Trophoblast cell (in vitro differentiated cells and primary cell): ENCODE results near the gene KCNS1.

ENCODE experiments used
- DNase-seq, 2 donors: peaks; one replicate each; pipeline ENCODE4 v3.0.0-alpha.2; 2016
- H2AFZ ChIP-seq: 2 replicates; pipeline ENCODE4 v1.6.1; 2013; ENCODE audit warnings: low read length, moderate library complexity, mild to moderate bottlenecking; ENCODE audit not compliant: insufficient read depth, poor library complexity
- H2AK5ac ChIP-seq: 2 replicates; pipeline ENCODE4 v1.6.1; 2013; ENCODE audit warnings: mild to moderate bottlenecking, low read length
- H2BK120ac ChIP-seq: 2 replicates; pipeline ENCODE4 v1.6.1; 2013; ENCODE audit warnings: low read length, mild to moderate bottlenecking, moderate library complexity; ENCODE audit not compliant: insufficient read depth, poor library complexity
- H2BK12ac ChIP-seq: 2 replicates; pipeline ENCODE4 v1.6.1; 2013; ENCODE audit warnings: mild to moderate bottlenecking, low read length, moderate library complexity
- H2BK5ac ChIP-seq: 2 replicates; pipeline ENCODE4 v1.6.1; 2013; ENCODE audit warnings: low read length, low read depth, moderate library complexity, mild to moderate bottlenecking; ENCODE audit not compliant: poor library complexity
- H3K14ac ChIP-seq: 2 replicates; pipeline ENCODE4 v1.6.1; 2013; ENCODE audit warnings: mild to moderate bottlenecking, low read length
- H3K18ac ChIP-seq: 2 replicates; pipeline ENCODE4 v1.6.1; 2013; ENCODE audit warnings: mild to moderate bottlenecking, low read length
- H3K23ac ChIP-seq: 2 replicates; pipeline ENCODE4 v1.6.1; 2013; ENCODE audit warnings: low read length
- H3K27ac ChIP-seq: 2 replicates; pipeline ENCODE4 v1.5.1; 2013; ENCODE audit warnings: low read depth, mild to moderate bottlenecking, inconsistent platforms, low read length, moderate library complexity
- H3K27me3 ChIP-seq: 2 replicates; pipeline ENCODE4 v1.6.1; 2013; ENCODE audit warnings: inconsistent platforms, mild to moderate bottlenecking, low read length, moderate library complexity; ENCODE audit not compliant: insufficient read depth
- H3K36me3 ChIP-seq, 2 experiments: 1 replicate in 1 of 2; 2 replicates in 1 of 2; pipeline ENCODE4 v1.6.1; 2013; ENCODE audit warnings: low read length in 2 of 2, mild to moderate bottlenecking in 2 of 2, moderate library complexity in 1 of 2; ENCODE audit not compliant: insufficient read depth in 2 of 2, control insufficient read depth in 1 of 2
- H3K4ac ChIP-seq: 2 replicates; pipeline ENCODE4 v1.6.1; 2013; ENCODE audit warnings: low read depth, mild to moderate bottlenecking, low read length, moderate library complexity
- H3K4me1 ChIP-seq, 2 experiments: 1 replicate in 1 of 2; 2 replicates in 1 of 2; pipeline ENCODE4 v1.6.1; 2013; ENCODE audit warnings: low read length in 2 of 2, mild to moderate bottlenecking in 2 of 2, moderate library complexity in 1 of 2; ENCODE audit not compliant: insufficient read depth in 2 of 2, control insufficient read depth in 1 of 2
- H3K4me2 ChIP-seq: 2 replicates; pipeline ENCODE4 v1.6.1; 2013; ENCODE audit warnings: inconsistent platforms, mild to moderate bottlenecking, low read length, moderate library complexity
- H3K4me3 ChIP-seq: 2 replicates; pipeline ENCODE4 v1.5.1; 2013; ENCODE audit warnings: mild to moderate bottlenecking, low read depth, low read length, inconsistent platforms
- H3K79me1 ChIP-seq: one replicate; pipeline ENCODE4 v1.6.1; 2013; ENCODE audit warnings: low read length
- H3K79me2 ChIP-seq: 2 replicates; pipeline ENCODE4 v1.6.1; 2013; ENCODE audit warnings: low read length, mild to moderate bottlenecking; ENCODE audit not compliant: control insufficient read depth, insufficient read depth, poor library complexity
- H3K9ac ChIP-seq: 2 replicates; pipeline ENCODE4 v1.6.1; 2013; ENCODE audit warnings: mild to moderate bottlenecking, low read length
- H3K9me3 ChIP-seq: 2 replicates; pipeline ENCODE4 v1.6.1; 2013; ENCODE audit warnings: low read depth, mild to moderate bottlenecking, control low read depth, inconsistent platforms, low read length; ENCODE audit not compliant: insufficient read depth
- H4K12ac ChIP-seq: 2 replicates; pipeline ENCODE4 v1.6.1; 2013; ENCODE audit warnings: low read depth, mild to moderate bottlenecking, low read length, moderate library complexity
- H4K8ac ChIP-seq: 2 replicates; pipeline ENCODE4 v1.6.1; 2013; ENCODE audit warnings: low read depth, mild to moderate bottlenecking, low read length, moderate library complexity
- H4K91ac ChIP-seq: one replicate; pipeline ENCODE4 v1.6.1; 2013; ENCODE audit warnings: low read depth, mild to moderate bottlenecking, low read length, moderate library complexity
- WGBS: extraction: QIAGEN DNeasy Blood & Tissue Kit; methylation state at CpG from one replicate; pipeline ENCODE4 v1.1.7; 2013; ENCODE audit warnings: missing lambda C conversion rate; ENCODE audit not compliant: insufficient read length, insufficient coverage; ENCODE audit errors: extremely low coverage; 5-methylcytosine and 5-hydroxymethylcytosine counted together

KCNS1 gene

GRCh38 chr20:45138561-45139300, 37.8 kb upstream of the KCNS1 start:
- Histone ChIP-seq H4K8ac (no peak overlapping the region), H4K91ac (no peak overlapping the region), H4K12ac (no peak overlapping the region), H3K4me1 (no peaks in the 10 kb centered on the region), H3K4me2 (no peak overlapping the region), H3K9me3 (peaks cover 2% of the 10 kb centered on the region), H3K18ac (no peak overlapping the region), H3K14ac (no peak overlapping the region), H3K27me3 (no peaks in the 10 kb centered on the region), H2BK5ac (no peak overlapping the region), H3K4ac (no peak overlapping the region), H3K27ac (no peak overlapping the region), H3K23ac (no peak overlapping the region), H3K36me3 (no peaks in the 10 kb centered on the region), H2BK120ac (no peak overlapping the region), H3K4me3 (no peak overlapping the region), H3K79me1 (no peaks in the 10 kb centered on the region), H2AFZ (no peak overlapping the region), H3K79me2 (no peaks in the 10 kb centered on the region), H2BK12ac (no peak overlapping the region), H3K9ac (no peak overlapping the region), H2AK5ac (no peak overlapping the region)
- peak; percentile 87 to 92 for DNase-seq
- no CpG with 5 or more reads among the region's 20 CpGs for WGBS

- Histone ChIP-seq H2BK12ac (no peak overlapping the region), H3K18ac (no peak overlapping the region), H4K91ac (no peak overlapping the region), H4K12ac (no peak overlapping the region), H3K23ac (no peak overlapping the region), H4K8ac (no peak overlapping the region), H3K9ac (no peak overlapping the region), H3K79me1 (no peaks in the 10 kb centered on the region), H2BK120ac (no peak overlapping the region), H3K9me3 (no peaks in the 10 kb centered on the region), H3K79me2 (no peaks in the 10 kb centered on the region), H3K36me3 (no peaks in the 10 kb centered on the region), H2AK5ac (no peak overlapping the region), H3K4me3 (no peak overlapping the region), H3K14ac (no peak overlapping the region), H3K27me3 (no peaks in the 10 kb centered on the region), H3K27ac (no peak overlapping the region), H2AFZ (no peak overlapping the region), H2BK5ac (no peak overlapping the region), H3K4me1 (no peaks in the 10 kb centered on the region), H3K4me2 (no peak overlapping the region), H3K4ac (no peak overlapping the region)
- WGBS, result no CpG with 5 or more reads among the region's 2 CpGs
- DNase-seq, result no peak
Measured at GRCh38 chr20:45136911-45137310, 36.0 kb upstream of the KCNS1 start.

GRCh38 chr20:45128099-45128498, 27.2 kb upstream of the KCNS1 start:
- Histone ChIP-seq H2BK5ac (no peak overlapping the region), H4K12ac (no peak overlapping the region), H3K79me2 (no peaks in the 10 kb centered on the region), H3K9me3 (no peaks in the 10 kb centered on the region), H3K9ac (peak overlapping the region; percentile 5), H3K4me2 (no peak overlapping the region), H3K4me1 (no peaks in the 10 kb centered on the region), H3K18ac (no peak overlapping the region), H3K4me3 (no peak overlapping the region), H3K27me3 (no peaks in the 10 kb centered on the region), H3K23ac (no peak overlapping the region), H3K14ac (no peak overlapping the region), H2BK12ac (no peak overlapping the region), H3K36me3 (no peaks in the 10 kb centered on the region), H4K91ac (no peak overlapping the region), H2AK5ac (no peak overlapping the region), H4K8ac (no peak overlapping the region), H2AFZ (no peak overlapping the region), H3K27ac (no peak overlapping the region), H3K4ac (no peak overlapping the region), H3K79me1 (no peaks in the 10 kb centered on the region), H2BK120ac (no peak overlapping the region)
- no CpG with 5 or more reads among the region's 2 CpGs for WGBS
- peak in 1 of 2 donors; percentile 42 for DNase-seq

GRCh38 chr20:45124365-45124764, 23.4 kb upstream of the KCNS1 start, which contains the start of gene WFDC12:
WFDC12 (minus strand) TSS chr20:45124465; CDS start chr20:45124447, 18 bp downstream.
- Histone ChIP-seq H3K14ac (no peak within 1 kb of the TSS), H2BK12ac (no peak within 1 kb of the TSS), H2AK5ac (no peak within 1 kb of the TSS), H3K36me3 (no peaks in the 10 kb centered on the region), H3K9me3 (no peaks in the 10 kb centered on the region), H3K4me1 (no peaks in the 10 kb centered on the region), H3K23ac (no peak within 1 kb of the TSS), H3K27ac (no peak within 1 kb of the TSS), H3K79me1 (no peaks in the 10 kb centered on the region), H3K4me3 (no peak within 1 kb of the TSS), H3K27me3 (no peaks in the 10 kb centered on the region), H2BK120ac (no peak within 1 kb of the TSS), H3K9ac (no peak within 1 kb of the TSS), H3K4me2 (no peak within 1 kb of the TSS), H4K12ac (no peak within 1 kb of the TSS), H2BK5ac (no peak within 1 kb of the TSS), H4K91ac (no peak within 1 kb of the TSS), H3K18ac (no peak within 1 kb of the TSS), H2AFZ (no peak within 1 kb of the TSS), H3K79me2 (no peaks in the 10 kb centered on the region), H3K4ac (no peak within 1 kb of the TSS), H4K8ac (no peak within 1 kb of the TSS)
- no peak for DNase-seq
- no CpG with 5 or more reads among the region's 6 CpGs for WGBS
